ENCODE measurements around the gene CEP97. TPM values are rescaled to one million over a fixed set of nuclear protein-coding genes. Genes with fewer than 3 reads are reported as not detected.

Gene CEP97
- total and polyA plus RNA-seq, 2 donors (not counting 1 experiment from before 2014, with no cell fraction given): 2.1 to 15.4 TPM

Other genes with a start within 250 kb of the CEP97 start
- gene SENP7, start 211.4 kb upstream of the CEP97 start, total RNA-seq: 47.5 and 50.3 TPM in 2 replicates
- gene SENP7, start 211.4 kb upstream of the CEP97 start, polyA plus RNA-seq: 14.7 and 22.1 TPM in 2 replicates
- 25.2 and 25.3 TPM in 2 replicates for gene TRMT10C, start 162.7 kb upstream of the CEP97 start, total RNA-seq
- gene TRMT10C, start 162.7 kb upstream of the CEP97 start, polyA plus RNA-seq: 9.0 and 13.2 TPM in 2 replicates
- 156 and 157 TPM in 2 replicates for gene PCNP, start 150.4 kb upstream of the CEP97 start, total RNA-seq
- gene PCNP, start 150.4 kb upstream of the CEP97 start, polyA plus RNA-seq: 39.1 and 71.4 TPM in 2 replicates
- 40.7 and 42.6 TPM in 2 replicates for gene ZBTB11, start 47.5 kb upstream of the CEP97 start, total RNA-seq
- gene ZBTB11, start 47.5 kb upstream of the CEP97 start, polyA plus RNA-seq: 16.3 and 41.0 TPM in 2 replicates
- gene RPL24, start 37.9 kb upstream of the CEP97 start, total RNA-seq: 1,022 and 1,072 TPM in 2 replicates
- 1,369 and 1,411 TPM in 2 replicates for gene RPL24, start 37.9 kb upstream of the CEP97 start, polyA plus RNA-seq
- 18.9 and 19.7 TPM in 2 replicates for gene NXPE3, start 54.6 kb downstream of the CEP97 start, total RNA-seq
- 15.4 and 15.8 TPM in 2 replicates for gene NXPE3, start 54.6 kb downstream of the CEP97 start, polyA plus RNA-seq
- 141 and 157 TPM in 2 replicates for gene NFKBIZ, start 124.9 kb downstream of the CEP97 start, total RNA-seq
- gene NFKBIZ, start 124.9 kb downstream of the CEP97 start, polyA plus RNA-seq: 114 and 133 TPM in 2 replicates

Measured in B cell (primary cell).